Measurements from ENCODE around the gene ADTRP.

ADTRP gene

DNA sequence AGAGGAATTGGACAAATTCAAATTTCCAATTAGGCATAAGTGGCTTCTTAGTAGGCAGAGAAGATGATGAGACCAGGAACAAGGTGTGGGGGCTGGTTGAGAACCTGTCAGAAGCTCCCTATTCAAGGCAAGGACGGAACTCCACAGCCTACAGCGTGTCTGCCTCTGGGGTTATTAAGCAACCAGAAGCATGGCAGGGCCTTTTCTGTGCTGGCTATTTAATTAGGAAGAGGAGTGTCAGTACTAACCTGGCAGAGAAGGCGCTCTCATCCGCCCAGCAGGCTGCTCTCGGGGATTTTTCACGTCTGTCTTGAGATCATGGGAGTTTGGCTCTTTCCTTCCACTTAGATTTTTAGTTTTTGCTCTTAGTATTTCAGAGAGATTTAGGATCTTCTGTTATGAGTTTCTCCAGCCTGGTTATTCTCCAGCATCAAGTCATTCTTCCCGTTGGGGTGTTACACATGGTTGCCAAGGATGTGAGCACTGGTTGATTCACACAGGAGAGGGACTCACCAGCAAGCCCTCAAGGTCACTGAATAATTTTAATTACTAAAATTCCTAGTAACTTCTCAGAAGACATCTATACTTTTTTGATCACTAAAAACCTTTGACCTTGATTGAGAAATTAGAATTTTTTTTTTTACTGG lies 23.9 kb downstream of the ADTRP start:
- no peak for FAIRE-seq

DNA sequence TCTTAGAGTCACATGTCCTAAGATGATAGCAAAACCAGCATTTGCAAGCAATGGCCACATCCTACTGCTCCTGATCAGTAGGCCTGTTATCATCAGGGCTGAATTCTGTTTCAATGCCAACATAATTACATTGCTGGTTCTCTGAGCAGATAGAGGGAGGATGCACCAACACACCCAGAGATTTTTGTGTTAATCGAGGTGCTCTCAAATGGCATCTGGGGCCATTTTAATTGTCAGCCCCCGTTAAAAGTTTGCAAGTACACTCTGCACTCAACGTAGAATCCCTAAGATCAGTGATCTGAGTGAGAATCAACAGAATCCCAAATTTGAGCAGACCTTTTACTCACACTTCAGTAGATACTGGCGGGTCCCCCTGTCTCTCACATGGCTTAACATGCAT lies 24.8 kb downstream of the ADTRP start:
- no peak for FAIRE-seq

DNA sequence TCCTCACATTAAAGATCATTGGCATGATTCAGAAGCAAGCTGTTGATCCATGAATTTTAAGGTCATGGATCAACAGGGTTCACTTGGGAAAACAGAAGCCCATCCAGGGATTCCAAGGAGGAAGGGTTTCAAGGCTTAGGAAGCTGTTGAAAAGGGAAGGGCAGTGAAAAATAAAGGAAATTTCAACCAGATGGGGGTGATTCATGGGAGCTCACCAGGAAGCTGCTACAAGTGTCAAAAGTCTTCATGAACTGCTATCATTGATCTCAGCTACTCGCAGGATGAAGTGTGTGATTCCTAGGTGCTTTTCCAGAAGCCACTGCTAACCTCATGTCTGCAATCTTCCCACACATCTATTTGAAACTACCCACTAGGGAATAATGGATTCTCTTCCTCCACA lies 26.2 kb downstream of the ADTRP start:
- no peak for FAIRE-seq

DNA sequence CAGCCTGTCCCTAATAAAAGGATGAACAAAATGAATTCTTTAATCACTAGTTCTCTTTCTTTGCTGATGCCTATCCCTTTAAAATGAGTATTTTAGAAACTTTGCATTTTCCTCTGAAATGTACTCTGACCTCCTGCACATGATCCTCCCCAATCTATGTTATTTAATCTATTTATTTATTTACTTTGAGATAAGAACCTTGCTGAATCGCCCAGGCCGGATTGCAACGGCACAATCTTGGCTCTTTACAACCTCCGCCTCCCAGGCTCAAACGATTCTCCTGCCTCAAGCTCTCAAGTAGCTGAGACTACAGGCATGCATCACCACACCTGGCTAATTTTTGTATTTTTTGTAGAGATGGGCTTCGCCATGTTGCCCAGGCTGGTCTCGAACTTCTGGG lies 27.9 kb downstream of the ADTRP start:
- no peak for FAIRE-seq

DNA sequence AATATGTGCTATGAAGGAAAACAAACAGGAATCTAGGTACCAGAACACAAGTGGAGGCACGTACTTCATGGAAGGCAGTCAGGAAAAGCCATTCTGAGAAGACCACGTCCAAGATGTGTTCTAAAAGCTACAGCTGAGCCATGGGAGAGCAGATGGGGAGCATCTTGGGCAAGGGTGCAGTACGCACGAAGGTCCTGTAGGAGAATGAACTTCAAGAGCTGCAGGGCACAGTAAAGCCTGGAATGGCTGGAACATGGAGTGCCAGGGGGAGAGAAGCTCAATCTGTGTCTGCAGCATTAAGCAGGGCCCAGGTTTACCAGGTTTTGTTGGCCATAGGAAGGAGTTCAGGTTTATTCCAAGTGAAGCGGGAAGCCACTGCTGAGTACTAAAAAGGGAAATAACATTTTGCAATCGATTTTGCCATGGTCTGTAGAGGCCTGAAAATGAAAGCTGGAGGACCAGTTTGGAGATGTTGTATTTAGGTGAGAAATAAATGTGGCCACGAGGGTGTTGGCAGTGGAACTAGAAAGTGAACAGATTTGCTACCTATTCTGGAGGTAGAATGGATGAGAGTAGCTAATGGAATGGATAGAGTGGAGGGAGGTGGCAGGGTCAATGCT lies 29.9 kb downstream of the ADTRP start:
- FAIRE-seq, result no peak

DNA sequence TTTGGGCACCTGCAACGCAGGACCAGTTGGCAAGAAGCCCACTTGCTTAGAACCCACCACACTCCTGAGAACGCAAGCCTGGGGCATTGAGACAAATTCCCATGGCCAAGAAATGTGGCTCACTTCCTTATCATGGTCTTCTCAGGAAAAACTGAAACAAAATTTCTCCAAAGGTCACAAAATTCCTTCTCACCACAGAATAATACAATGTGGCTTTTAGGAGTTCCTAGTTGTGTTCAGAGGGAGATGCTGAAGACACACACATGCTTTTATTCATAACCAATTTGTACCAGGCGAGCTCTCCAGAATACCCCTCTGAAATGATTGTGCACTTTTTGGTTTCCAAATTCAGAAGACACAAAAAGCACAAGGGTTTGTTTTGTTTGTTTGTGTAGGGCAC lies 31.6 kb downstream of the ADTRP start:
- no peak for FAIRE-seq

DNA sequence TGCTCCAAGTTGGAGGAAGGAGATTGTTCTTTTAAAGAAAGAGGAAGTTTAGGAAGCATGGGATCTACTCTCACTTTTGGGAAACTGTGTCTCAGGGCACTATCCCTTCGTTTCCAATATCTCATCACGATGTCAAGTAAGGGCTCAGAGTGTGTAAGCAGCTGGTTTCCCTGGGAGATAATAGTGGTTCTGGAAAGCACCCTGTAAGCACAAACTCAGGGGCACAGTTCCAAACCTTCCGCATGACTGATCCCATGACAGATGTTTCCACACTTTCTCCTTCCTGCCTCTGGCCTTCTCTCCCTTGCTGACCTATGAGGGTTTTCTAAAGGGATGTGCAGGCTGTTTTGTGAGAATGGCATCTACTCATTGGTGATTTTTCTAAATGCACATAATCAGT lies 33.9 kb downstream of the ADTRP start:
- FAIRE-seq, result no peak

DNA sequence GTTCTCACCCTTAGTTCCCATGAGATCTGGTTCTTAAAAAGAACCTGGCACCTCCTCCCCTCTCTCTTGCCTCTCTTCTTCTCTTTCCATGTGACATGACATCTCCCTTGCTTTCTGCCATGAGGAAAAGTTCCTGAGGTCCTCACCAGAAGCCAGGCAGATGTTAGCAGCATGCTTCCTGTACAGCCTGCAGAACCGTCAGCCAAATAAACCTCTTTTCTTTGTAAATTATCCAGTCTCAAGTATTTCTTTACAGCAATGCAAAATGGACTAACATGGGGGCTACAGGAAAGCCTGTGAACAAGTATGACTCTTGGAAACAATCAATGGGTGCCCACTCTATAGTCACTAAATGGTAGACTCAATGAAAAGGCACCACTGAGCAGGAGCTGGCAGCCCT lies 34.5 kb downstream of the ADTRP start:
- no peak for FAIRE-seq

DNA sequence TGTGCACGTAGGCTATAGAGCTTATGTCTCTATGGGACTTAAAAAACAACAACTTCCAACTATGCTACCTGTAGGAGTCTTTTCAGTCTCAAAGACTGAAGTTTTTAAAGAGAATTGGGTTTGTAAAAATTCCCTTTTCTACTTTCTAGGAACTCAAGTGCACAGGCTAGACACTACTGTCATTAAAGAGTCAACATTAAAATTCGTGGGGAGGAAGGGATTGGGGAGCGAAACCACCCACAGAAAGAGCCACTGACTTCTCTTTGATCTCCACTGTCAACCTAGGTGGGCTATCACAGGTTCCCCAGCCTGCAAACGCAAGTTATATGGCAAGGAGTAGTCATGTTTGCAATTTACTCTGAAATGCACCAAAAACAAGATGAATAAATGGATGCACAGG lies 37.7 kb downstream of the ADTRP start:
- no peak for FAIRE-seq

DNA sequence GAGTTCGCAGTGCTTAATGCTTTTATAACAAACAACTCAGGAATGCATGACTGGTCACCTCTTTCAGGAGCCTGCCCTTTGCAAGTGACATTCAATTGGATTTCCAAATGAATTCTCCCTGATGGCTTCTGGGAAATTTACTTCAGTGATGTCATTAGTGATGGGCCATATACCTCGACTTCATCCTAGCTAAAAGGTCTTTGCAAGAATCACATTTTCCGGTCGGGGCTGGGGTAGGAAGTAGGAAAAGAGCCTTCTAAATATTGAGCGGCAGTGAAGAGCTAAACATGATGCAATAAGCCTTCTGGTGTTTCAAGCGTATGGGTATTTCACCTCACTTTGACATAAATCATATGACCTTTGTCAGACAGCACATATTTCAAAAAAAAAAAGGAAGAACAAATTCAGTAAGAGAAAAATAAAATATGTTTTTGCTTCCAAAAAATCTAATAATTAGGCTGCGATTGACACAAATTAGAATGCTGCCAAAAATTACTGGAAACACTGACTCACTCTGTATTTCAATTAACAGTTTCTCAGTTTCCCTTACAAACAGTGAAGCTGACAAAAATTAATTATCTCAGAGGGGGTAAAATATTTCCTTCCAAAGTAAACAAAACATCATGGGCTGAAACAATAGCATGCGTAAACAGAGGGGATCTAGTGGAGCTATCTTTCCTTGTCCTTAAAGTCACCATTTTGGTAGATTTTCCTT lies 39.8 kb downstream of the ADTRP start:
- no peak for FAIRE-seq

DNA sequence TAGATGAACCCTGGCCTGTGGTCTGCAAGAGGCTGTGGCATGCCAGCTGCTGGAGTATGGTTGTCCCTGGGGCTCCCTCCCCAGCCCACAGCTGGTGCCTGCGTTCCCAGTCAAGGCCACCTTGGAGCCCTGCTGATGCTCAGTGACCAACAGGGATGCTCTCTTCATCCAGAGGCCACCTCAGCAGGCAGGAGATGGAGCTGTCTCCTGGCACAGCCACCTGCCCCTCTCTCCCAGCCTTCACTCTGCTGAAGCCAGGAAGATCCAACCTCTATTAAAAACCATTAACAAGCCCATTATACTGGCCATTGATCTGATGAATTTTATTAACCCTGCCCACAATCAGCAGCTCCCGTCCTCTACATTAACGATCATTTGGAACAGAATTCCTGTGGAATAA lies 40.4 kb downstream of the ADTRP start:
- no peak for FAIRE-seq

DNA sequence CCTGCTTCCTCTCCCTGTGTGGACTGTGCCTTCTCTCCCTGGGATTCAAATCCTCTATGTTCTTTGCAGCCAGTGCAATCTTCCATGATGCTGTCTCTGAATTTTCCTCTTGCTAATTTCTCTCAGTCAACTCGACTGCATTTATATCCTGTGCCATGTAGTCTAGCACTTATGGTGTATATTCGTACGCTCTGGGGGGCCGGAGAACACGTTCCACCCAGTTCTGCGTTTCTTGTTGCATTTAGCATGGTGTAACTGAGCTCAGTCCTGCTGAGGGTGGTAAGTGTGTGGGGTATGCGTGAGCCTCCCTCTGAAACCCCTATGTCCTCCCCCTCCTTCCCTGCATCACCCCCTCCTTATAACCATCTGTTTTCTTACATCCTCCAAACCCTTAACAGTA lies 42.0 kb downstream of the ADTRP start:
- FAIRE-seq, result no peak

DNA sequence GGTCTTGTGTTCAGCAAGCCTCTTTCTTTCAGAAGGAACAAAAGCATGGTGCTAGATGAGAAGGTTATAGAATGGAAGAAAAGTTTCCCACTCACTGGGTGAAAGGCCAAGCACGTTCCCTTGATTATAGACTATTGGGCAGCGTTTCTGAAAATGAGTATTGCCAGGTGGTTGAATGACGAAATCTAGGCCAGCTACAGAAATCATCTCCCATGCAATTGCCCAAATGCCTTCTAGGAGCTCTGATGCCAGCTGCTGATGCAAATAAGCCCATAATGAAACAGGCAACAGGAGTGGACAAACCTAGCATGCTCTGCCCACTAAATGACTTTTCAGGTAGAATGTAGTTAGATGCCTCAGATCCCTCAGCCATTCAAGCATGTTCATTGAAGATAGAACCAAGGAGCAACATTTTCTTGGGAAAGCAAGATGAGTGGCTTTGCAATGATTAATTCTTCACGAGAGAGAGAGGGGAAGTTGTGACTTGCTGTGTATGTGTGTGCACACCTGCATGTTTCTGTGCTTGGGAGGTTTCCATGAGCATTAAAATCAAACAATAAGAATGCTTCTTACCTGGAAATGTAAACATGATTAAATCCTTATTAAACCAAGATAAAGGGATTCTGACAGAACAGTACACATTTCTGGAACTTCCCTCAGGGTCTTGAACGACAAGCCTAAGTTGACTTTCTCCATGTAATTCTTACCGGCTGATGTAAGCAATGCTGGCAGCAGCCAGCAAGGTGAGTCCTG lies 43.6 kb downstream of the ADTRP start:
- FAIRE-seq, result no peak

DNA sequence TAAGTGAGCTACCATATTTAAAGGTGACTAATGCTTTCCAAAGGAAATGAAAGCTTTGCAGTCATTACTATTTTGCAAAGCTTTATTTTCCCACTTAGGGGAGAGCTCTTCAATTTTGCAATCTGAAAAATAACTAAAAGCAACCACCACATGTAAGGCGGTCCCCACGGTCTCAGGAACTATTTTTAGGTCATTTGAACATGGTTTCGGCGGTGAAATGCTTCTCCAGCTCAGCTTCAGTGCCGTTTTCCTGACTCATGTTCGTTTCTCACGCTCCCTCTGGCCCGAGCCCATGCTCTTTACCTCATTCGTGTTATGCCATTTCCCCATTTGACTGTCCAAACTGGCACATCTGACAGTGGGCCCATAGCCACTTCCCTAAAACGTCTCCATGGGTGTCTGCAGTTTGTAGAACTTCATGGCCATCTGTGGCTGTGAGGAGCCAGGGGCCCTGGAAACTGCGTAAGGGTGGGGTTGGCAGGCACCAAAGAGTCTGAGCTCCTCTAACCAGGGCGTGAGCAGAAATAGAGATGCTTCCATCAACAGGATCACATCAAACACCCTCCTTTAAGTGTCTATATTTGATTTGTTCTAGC lies 46.5 kb downstream of the ADTRP start:
- no peak for FAIRE-seq

DNA sequence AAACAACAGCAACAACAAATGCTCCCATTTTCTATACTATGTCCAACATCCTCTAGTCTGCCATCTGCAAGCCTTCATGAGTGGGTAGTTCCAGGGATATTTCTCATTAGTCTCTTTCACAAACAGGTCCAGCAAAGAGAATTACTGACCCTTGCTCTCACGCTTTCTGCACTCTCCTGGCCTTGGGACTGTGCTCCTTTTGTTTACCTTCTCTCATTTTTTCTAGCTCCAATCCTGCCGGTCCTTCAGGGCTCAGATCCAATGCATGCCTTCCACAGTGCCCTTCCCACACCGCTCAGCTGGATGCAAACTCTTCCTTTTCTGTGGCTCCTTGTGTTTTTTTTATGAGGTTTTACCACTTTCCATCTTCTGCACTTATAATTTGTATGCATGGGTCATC lies 47.2 kb downstream of the ADTRP start:
- no peak for FAIRE-seq

DNA sequence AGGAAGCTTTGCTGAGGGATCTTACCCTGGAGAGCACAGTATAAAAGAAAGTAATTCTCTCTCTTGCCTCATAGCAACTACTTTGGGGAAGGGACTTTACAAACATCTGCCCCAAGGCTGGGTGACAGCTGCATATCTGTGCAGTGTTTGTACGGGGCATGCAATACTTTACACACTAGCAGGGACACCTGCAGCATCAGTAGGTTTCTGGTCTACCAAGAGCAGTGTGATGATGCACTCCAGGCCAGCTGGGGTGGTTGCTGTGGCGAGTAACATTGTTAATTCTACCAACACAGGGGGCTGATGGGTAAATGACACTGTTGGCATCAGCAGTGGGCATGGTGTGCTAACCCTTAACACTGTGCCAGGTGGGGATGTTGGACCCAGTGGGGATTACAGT lies 48.0 kb downstream of the ADTRP start:
- no peak for FAIRE-seq

DNA sequence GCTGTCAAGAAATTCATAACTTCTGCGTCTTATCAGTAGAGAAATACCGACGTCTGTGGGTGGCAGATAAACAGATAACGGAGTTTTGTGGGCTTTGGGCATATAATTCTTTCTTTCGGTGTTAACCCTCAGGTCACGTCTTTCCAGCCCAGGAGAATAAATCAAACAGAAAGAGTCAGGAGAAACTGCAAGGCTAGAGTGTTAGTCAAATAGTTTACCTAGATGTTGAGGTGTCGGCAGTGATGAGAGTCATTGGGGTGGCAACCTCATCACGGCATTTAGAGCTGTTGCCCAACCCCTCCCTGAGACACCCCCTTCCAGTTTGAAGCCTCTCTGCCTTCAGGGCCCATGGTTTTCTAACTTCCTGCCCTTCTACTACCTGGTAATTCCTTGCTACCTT lies 49.5 kb downstream of the ADTRP start:
- FAIRE-seq, result no peak

DNA sequence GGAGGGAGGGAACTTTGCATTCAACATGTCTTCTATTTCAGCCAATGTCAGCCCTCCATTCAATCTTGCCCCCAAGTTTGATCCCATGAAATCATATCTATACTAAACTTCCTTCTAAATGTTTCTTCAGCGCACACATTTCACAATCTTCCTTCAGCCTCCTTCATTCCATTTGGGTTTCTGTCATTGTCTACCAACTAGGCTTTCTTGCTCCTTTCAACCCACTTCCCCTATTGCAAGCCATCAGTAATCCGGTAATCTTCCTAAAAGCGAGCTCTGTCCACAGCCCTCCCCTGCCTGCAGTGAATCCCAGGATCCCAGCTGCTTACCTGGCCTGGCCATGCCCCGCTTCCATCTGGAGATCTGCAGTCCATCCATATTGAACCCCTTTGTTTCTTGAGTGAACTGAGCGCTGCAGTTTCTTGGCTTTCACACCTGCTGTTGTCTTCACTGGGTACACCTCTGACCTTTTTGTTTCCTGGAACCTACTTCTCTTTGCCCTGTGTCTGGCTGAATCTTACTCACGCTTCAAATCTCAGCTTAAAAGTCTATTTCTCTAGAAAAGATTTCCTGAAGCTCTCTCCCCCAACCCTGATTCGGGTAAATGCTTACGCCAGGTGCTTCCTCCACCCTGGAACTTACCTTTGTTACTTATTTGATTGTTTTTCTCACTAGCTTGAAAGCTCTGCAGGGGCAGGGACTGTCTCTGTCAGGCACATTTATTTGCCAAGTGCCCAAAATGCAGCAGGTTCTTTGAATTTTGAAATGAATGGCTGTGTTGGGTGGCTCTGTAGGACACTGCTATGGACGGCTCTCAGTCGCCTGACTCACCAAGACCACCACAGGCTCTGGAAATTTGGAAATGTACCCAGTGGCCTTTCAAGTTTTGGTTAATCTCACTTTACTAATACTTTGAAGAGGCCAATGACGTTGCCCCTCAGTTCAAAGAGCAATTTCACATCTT lies 50.3 kb downstream of the ADTRP start:
- FAIRE-seq, result no peak

DNA sequence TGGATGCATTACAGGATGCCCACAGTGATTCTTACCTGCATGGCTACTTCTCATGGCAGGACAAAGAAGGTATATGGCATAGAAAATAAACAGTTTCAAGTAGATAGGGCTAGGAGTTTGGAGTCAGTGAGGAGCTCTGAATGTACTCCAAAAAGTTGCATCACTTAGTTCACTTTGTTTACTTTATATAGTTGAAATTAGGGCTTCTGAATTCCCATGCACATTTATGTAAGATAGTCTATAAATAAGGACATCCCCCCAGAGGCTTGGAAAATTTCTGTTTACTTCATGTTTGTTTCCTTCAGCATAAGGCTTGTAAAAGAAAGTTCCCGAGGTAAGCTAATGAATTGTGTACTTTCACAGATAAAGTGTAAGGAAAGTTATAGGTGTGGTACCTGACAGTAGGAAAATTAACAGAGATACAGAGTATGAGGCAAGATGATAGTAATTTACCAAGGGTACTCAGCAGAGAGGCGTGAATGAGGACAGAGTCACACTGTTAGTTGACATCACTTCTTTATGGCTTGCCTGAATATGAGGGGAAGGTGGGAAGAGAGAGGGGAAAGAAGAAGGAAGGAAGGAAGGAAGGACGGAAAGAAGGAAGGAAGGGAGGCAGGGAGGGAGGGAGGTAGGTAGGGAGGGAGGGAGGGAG lies 51.1 kb downstream of the ADTRP start:
- FAIRE-seq, result no peak

DNA sequence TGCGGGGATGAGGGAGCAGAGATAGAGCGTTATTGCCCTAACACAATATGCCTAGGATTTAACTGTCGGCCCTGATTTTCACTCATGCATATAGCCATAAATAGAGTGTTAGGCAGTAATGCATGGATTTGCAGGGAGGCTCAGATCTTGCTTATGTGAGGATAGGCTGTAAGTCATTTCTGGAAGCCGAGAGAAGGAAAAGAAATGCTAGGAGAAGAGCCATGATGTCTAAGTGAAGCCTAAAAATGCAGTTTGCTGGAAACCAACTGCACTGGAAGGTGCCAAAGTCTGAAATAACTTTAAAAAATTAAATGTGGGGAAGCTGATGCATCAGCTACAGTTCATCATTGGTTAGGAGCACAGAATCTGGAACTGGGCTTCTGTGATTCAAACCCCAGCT lies 54.3 kb downstream of the ADTRP start:
- no peak for FAIRE-seq

DNA sequence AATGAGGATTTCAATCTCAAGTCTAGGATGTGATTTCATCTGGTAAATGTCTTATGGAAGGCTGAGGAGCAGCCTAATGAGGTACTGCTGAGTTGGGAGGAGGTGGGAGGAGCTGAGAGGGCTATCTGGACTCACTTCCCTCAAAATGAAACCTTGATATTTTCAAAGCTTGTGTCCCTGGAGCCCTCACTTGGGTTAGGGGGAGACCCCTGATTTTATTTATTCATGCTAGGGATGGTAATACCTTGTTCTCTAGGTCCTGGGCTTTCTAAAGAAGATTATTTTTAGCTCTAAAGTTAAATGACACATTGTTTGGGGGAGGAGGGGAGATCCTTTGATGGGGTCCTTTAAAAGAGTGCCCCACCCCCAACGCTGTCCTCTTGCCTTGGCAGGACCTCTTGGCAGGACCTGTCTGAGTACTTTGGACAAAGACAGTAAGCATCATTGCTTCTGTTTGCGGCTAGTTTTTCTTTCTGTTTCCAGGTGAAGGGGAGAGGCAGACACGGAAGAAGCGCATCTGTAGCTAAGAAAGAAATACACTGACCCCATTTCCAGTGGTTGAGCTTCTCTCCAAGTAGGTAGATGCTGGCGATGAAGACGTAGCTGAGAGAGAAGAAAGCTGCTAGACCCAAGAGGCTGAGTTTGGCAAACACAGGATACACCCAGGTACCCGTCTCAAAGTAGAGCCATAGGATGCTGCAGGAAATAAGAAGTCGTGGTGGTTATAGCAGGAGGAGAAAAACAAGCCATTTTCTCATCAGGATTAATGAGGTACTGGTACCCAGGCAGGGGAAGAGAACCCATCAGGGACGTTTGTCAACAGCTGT lies 55.6 kb downstream of the ADTRP start:
- no peak for FAIRE-seq
